GM21360 (cell line): ENCODE data around the gene CNGB1.
"Not testable (repeated sequence)": the region's sequence is repeated elsewhere in the genome, so short reads cannot be mapped to it uniquely, and the experiment has no call there.

ENCODE experiments used
- ATAC-seq: cut with Tn5 transposase; IDR thresholded peaks from one replicate; pipeline ENCODE4 v1.9.1; 2021; ENCODE audit warnings: mild to moderate bottlenecking, moderate library complexity; ENCODE audit not compliant: unreplicated experiment

The CNGB1 gene

DNA sequence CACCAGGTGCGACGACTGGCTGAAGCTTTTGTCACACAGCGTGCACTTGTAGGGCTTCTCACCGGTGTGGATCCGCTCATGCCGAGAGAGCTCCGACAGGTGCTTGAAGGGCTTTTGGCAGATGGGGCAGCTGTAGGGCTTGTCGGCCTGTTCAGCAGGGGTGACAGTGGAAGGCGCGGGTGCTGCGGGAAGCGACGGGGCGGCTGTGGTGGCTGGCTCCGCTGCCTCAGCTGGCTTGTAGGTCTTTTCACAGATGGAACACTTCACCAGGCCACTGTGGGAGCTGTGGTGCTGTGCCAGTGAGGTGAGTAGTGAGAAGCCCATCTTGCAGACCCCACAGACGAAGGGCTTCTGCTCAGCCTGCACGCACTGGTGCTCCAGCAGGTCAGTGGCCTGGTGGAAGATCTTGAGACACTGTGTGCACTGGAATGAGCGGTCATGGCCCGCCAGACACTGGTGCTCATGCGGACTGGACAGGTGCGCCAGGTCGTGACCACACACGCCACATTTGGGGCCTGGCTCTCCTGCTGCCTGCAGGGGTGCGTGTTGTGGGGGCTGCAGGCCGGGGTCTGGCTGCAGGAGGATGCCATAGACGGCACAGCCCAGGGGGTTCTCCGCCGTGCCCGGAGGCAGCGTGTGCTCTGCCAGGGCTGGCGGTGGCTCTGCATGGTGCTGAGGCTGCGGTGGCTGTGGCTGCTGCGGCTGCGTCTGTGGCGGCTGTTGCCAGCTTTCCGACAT lies 26.8 kb upstream of the CNGB1 start:
- ATAC-seq: no peak

DNA sequence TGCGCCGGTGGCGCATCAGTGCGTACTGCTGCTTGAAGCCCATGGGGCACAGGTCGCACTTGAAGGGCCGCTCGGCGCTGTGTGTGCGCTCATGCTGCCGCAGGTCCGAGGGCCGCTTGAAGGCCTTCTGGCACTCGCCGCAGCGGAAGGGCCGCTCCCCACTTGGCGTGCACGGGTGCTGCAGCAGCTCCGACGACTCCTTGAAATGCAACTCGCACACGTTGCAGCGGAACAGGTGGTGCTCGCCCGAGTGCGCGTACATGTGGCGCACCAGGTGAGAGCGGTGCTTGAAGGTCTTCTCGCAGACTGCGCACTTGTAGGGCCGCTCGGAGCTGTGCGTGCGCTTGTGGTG lies 26.2 kb upstream of the CNGB1 start:
- ATAC-seq: no peak

DNA sequence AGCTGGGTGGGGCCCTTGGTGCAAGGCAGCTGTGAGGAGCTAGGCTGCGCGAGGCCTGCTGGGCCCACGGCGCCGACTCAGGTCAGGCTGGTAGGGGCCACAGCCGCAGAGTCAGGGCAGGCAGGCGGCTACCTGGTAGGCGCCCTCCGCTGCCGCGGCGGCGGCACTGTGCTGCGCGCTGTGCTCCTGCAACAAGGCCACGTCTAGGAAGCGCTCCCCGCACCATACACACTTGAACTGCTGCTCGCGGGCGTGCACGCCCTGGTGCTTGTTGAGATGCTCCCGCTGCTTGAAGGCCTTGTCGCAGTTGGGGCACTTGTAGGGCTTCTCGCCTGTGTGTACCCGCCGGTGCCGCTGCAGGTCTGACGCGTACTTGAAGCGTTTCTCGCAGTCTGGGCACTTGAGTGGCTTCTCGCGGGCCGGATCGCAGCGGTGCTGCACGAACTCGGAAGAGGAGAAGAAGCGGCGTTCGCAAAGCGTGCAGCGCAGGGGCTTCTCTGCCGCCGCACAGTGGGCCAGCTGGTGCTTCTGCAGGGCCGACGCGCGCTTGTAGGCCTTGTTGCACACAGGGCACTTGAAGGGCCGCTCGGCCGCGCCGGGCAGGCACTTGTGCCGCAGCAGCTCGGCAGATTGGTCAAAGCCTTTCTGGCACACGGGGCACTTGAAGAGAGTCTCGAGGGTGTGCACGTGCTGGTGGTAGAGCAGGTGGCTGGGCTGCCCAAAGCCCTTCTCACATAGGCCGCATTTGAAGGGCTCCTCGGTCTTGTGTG lies 25.7 kb upstream of the CNGB1 start:
- ATAC-seq: no peak

DNA sequence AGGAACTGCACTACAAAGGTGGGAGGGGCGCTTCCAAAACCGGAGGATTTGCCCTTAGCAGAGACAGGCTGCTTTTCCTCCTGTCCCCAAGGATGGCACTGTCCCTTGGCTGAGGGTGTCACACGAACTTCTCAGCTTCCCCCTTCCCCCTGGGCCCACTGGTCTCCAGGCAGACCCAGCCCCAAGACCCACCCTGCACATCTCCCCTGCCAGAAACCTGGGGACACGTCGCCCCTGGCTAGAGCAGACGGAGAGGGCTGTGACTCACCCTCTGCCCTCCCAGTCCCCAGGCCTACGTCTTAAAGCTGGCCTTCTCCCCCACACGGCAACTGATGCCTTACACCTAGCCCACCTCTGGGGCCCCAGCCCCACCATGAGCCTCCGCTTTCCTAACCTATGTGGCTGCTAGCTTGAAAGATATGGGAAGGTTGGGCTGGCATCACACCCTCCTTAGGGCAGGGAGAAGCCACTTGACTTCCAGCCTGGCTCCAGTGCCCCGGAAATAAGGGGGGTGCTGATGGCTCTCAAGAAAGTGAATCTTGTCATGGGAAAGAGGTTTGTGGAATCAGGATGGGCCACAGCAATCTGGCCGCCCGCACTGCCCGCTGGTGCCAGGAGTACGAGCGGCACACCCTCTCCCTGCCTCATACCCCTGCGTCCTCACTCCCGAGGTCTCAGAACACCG lies 24.9 kb upstream of the CNGB1 start:
- ATAC-seq: no peak

DNA sequence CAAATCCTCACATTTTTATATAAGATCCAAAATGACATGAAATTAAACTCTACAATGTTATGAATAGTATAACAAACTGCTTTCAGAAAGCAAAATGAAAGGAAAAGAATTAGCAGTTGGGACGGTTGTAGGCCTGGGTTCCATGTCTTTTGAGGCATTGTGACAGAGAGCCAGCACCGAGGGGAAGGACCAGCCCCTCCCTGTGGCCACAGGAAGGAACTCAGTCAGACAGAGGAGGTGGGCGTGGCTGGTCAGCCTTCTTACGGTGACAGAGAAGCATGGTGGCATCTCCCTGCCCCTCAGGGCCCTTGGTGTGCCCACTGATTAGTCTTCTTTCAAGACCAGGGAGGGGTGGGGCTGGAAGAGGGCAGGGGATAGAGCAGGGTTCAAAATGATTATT lies 23.9 kb upstream of the CNGB1 start:
- ATAC-seq: peak; percentile 53

DNA sequence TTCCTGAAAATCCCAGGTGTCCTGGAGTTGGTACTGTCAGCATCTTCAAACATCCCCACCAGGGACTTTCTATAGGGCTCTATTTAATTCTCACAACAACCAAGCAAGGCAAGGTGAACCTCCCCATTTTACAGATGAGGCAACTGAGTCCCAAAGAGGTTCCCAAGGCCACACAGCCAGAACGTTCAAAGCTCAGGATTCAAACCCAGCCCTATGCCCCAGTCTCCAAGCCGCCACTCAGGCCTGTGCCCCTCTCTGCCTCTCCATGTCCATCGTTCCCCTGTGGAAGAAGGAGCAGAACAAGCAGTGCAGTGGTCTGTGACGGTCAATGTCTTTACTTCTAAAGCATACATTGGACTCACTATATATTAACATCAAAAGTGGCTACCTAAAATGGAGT lies 23.4 kb upstream of the CNGB1 start:
- ATAC-seq: no peak

GRCh38 chr16:57993897-57994296 lies 23.0 kb upstream of the CNGB1 start:
- no peak for ATAC-seq

GRCh38 chr16:57993438-57993837 lies 22.5 kb upstream of the CNGB1 start:
- no peak for ATAC-seq

GRCh38 chr16:57992084-57992483 lies 21.2 kb upstream of the CNGB1 start:
- ATAC-seq: no peak

GRCh38 chr16:57991551-57992059 lies 20.7 kb upstream of the CNGB1 start:
- ATAC-seq: no peak

DNA sequence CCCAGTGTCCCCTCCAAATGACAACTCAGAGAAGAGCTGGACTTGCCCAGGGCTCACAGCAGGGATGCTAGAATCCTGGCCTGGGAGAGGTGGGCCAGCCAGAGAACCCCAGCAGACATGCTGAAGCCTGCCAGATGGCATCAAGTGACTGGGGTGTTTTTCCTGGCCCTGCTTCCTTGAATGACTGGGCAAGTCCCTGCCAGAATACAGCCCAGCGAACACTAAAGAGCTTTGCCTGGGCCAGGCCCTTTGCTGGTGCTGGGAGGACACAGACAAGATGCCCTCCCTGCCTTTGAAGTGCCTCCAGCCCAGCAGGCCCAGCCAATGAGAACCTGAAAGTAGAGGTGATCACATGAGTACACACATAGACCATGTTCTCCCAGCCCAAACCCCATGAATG lies 18.0 kb upstream of the CNGB1 start:
- ATAC-seq: no peak

GRCh38 chr16:57987441-57988177 lies 16.7 kb upstream of the CNGB1 start:
- no peak for ATAC-seq

DNA sequence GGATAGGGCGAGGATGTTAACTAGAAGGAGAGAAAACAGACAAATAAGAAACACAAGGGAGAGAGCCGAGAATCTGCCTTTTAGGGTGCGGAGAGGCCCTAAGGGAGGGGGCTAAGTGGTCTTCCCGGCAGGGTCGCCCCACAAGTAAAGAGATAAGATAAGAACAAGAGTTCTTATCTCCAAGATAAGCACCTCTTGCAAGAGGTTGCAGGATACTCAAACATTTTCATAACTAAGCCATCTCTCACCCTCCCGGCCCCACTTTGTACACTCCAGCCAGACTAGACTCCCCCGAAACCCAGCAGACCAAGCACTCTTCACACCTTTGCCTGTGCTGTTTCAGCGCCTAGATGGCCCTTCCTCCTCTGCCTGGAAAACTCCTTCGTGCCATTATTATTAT lies 15.3 kb upstream of the CNGB1 start:
- no peak for ATAC-seq

- ATAC-seq: no peak
Observed at GRCh38 chr16:57985204-57986181, 14.6 kb upstream of the CNGB1 start.

GRCh38 chr16:57984443-57985203 lies 13.7 kb upstream of the CNGB1 start:
- ATAC-seq: no peak

DNA sequence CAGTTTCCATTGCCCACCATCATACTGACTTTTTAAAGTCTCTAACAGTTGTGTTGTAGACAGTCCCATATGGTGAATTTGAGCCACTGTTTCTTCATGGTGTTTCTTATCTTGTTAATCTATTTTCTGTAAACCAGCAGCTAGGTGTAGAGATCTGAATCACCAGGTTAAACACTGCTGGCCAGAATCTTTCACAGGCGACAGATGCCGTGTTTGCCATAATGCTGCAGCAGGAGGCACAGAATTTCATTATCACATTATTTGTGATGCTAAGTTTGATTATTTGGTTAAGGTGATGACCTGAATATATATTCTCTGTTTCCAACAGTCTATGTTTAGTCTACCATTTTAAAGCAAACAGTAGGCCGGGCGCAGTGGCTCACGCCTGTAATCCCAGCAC lies 11.5 kb upstream of the CNGB1 start:
- no peak for ATAC-seq

GRCh38 chr16:57981636-57982035 lies 10.7 kb upstream of the CNGB1 start:
- ATAC-seq: no peak

- no peak for ATAC-seq
Observed at GRCh38 chr16:57979006-57979585, 8.2 kb upstream of the CNGB1 start.

- ATAC-seq: not testable (repeated sequence)
Observed at GRCh38 chr16:57978070-57978465, 7.1 kb upstream of the CNGB1 start.
